HL-60/S4 treated with retinoic acid at 250 ng/mL for 4 days and 3 days (cell line): Measurements from ENCODE around the gene FOXP2.
"Not testable (repeated sequence)": the region's sequence is repeated elsewhere in the genome, so short reads cannot be mapped to it uniquely, and the experiment has no call there.

Source experiments
- in situ Hi-C: fragments of 300-500 bp; cut with MboI; formaldehyde crosslinking; loops from 2 replicates; pipeline ENCODE4 v1.7.0; 2022; ENCODE audit warnings: low sequenced_read_pairs

FOXP2 gene

DNA sequence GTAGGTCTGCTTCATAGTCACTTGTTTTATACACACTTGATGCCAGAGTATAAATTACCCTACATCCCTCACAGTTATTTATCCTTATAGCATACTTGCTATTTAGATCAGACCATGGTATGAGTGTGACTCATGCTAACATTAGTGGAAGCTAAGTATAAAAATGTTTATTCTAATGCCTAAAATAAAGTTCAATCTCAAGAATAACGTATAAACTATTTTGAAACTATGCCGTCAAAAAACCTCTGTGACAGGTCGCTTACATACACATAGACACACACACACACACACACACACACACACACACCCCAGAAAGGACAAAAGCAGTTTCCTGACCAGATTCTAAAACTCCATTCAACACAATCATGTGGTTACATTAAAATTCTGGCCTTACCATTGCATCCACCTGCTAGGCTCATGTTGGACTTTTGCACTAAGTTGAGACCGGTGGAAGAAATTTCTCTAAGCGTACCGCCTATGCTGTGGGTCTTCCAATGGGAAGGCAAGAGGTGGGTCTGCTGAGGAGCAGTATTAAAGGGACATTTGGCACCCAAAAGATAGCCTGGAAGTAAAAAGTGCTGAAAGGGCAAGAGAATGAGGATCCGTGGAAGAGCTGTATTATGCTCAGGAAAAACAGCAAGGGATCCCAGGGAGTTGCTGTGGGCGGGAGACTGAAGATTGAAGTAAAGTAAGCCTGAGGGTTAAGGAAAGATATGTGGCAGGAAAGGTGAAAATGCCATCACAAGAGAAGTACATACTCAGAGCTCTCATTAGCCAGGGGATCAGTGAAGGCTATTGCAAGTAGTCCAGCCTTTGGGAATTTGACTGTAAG, 5.0 kb downstream of the FOXP2 start:
- in situ Hi-C loops = no loop called here

DNA sequence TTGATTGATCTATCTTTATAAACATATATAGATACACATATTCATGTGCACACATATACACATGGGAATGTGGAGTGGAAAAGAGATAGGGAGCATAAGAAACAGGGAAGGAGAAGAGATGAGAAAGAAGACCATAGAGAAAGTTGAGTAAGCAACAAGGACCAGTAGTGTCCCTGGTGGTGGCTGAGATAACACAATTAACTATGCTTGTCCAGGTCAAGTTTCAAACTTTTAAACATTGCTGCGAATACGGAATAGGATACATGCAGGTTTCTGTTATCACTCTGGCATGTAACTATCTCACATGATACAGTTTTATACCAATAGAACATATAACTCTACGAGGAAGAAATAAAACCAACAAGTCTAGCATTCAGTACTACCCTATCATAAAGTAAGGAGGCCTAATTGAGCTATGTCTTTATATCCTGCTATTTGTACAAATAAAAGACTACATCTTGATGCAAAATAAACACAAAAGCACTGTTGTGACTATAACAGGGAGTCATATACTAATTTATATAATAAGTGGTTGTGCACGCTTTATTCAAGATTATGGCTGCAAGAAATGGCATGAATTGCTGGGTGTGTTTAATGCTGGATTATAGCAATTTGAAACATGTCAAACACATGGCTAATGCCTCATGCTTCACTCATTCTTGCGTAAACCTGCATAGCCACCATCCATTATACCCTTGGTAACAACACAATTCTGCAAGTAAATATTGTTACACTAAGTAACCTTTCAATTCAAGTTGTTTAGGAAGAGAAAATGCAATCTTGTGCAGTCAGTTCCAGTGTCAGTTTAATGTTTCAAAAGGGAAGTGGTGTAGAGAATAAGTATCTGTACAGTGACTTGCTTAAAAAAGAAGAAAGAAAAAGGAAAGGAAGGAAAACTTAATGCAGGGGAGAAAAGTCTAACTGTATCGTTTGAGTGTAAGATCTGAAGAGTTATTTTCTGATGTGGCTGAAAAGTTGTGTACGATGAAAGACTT, 8.2 kb downstream of the FOXP2 start:
- in situ Hi-C loops = no loop called here

DNA sequence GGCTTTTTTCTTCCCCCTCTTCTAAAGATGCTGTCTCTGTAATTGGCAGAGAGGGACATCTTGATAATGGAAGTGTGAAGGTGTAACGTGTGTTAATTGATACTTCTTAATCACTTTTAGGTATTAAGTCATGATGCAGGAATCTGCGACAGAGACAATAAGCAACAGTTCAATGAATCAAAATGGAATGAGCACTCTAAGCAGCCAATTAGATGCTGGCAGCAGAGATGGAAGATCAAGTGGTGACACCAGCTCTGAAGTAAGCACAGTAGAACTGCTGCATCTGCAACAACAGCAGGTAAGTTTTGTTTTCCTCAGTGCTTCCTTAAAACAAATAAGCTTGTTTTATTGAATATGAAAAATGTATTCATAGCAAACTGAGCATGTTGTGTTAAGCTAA, 11.8 kb downstream of the FOXP2 start:
- in situ Hi-C loops = no loop called here

DNA sequence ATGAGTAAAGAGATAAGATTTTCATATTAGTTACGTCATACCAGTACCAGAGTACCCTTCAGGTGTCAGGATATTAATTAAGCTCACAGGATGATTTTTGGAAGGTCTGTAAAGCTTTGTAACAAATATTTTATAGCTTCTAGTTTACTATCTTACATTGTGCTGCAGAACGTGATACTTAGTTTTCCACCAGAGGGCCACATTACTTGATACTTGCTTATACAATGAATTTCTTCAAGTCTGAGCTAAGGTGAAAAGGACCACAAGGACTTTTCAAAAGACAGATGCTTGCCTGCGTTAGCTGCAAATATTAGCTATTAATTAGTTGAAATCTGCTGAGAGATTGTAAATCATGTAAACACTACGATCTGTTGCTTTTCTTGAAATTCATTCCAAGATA, 12.2 kb downstream of the FOXP2 start:
- in situ Hi-C loops = no loop called here

DNA sequence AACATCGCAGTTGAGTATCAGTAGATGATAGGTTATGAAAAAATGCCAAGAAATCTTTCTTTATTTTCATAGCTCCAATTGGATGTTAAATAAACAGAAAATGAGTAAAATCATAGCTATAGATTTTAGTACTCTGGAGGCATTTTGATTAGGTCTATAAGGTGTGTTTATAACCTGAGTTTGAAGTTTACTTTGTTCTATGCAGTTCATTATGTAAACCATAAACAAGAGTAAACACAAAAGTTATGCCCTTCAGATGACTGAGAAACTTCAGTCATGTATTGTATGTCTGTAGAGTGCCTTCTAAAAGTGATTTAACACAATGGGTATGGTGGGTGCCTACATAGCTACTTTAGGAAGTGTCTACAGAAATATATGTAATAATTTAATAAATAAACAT, 13.6 kb downstream of the FOXP2 start:
- in situ Hi-C loops = no loop called here

DNA sequence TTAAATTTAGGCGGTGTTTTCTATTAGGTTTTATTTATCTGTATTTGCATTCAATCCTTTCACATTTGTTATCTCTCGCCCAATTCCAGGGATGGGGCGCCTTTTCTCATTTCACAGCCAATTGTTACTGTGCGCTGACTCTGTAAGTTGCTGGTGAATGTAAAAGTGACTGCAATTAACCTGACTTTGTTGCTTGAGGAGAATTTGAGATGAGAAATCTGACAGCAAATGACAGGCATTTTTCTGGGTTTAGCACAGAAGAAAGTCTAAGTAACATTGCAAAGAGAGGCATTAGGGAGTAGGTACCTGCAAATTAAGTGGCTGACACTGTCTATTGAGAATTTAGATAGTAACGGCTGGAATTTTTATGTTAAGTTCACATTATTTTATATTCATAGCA, 16.6 kb downstream of the FOXP2 start:
- in situ Hi-C loops = no loop called here

DNA sequence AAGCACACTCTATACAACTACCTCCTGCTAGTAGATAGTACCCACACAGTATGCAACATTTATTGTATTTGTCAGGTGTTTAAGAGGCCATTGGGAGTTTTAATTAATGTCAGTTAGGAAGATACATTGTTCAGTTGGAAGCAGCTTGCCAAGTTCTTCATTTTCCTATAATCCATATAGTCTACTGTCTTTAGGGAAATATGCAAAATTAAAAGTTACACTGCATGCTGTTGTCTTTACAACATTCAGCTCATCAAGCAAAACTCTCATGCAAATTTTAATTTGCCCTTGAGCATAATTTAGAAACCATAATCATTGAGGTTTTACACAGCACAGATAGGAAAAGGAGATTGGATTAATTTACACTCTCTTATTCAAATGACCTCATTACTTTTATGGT, 17.4 kb downstream of the FOXP2 start:
- in situ Hi-C loops = no loop called here

DNA sequence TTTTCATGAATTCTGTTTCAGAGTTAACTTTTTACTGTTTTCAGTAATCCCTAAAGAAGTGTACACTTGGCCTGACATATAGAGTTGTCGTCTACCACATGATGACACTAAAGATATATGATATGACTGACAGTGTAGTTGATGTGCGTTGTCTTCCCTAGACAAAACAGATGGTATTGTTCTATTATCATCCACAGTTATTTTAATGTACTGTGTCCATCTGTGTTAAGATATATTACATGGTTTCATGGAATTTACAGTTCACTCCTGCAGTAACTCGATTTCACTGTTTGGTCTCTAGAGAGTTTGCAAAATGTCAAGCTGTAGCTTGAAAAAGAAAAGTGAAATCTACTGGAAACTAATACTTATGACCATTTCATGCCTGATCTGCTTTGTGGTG, 18.1 kb downstream of the FOXP2 start:
- in situ Hi-C loops = no loop called here

DNA sequence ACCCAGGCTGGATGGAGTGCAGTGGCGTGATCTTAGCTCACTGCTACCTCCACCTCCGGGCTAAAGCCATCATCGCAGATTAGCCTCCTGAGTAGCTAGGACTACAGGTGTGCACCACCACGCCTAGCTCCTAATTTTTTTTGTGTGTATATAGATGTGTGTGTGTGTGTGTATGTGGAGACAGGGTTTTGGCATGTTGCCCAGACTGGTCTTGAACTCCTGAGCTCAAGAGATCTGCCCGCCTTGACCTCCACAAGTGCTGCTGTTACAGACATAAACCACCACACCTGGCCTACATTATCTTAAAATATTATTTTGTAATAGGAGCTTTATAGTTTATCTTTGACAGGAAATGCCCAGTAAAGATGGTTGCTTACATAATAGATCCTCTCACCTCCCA, 25.0 kb downstream of the FOXP2 start:
- in situ Hi-C loops = no loop called here

DNA sequence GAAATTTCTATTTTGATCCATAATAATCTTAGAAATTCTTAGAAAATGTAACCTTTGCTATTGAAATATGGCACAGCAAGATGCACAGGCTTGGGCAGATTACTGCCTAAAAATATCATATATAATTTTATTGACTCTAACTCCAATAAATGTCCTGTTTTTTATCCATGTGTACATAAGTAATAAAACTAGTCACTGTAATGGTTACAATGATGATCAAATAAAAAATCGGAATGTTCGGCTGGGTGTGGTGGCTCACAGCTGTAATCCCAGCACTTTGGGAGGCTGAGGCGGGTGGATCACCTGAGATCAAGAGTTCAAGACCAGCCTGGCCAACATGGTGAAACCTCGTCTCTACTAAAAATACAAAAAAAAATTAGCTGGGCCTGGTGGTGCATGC, 26.3 kb downstream of the FOXP2 start:
- in situ Hi-C loops = not testable (repeated sequence)

DNA sequence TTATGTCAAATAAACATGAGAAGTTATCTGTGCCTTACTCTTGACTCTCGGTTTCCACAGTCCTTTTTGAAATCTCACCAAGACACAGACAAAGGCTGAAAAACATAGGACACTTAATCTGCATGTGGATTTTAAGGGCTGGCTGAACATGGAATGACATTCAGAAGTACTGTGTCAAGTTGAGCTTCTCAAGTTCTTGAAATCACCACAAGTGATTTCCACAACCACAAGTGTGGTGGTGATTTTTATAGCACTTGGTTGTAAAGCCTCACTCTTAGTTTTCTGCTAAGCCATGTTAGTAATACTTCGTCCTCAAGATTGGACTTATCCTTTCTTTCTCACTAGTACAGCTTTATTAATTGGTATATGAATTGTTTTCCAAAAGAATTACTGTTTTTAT, 29.6 kb downstream of the FOXP2 start:
- in situ Hi-C loops = no loop called here

DNA sequence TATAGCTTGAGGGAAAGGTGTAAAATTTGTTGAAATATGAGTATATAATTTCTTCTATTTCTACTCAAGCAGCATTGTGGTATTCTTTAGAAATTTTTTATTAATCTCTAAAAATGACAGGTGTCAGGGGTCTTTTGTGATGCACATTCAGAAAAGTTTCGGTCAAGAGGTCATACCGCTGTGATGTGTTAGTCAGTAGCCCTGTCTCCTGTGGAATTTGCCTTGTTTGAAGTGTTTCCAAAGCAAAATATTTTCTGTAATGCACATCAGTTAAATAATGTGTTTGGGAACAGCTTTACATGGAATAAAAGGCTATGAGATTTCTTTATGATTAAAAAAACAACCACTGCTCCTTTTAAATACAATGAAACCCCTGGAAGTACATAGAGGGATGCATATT, 35.8 kb downstream of the FOXP2 start:
- in situ Hi-C loops = no loop called here

DNA sequence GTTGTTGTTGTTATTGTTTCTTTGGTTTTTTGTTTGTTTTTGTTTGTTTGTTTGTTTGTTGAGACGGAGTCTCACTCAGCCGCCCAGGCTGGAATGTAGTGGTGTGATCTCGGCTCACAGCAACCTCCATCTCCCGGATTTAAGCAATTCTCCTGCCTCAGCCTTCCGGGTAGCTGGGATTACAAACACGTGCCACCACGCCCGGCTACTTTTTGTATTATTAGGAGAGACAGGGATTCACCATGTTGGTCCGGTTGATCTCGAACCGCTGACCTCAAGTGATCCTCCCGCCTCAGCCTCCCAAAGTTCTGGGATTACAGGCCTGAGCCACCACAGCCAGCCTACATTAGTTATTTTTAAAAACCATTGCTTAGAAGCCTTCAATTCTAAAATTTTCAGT, 45.0 kb downstream of the FOXP2 start:
- in situ Hi-C loops = no loop called here

DNA sequence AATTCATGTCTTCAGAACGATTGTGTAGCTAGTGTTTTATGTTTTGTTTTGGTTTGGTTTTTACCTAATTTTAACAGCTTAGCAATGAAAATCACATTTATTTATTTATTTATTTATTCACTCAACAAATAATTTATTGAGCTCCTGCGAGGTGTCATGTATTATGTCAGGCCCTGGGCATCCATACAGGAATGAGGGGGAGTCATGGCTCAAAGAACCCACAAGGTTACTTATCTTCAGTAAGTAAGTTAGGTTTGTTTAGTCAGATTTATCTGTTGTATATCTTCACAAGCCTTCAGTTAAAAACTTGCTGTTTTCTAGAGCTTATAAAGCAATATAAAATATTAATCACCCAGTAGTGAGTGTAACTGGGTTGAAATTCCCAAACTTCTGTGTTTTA, 45.4 kb downstream of the FOXP2 start:
- in situ Hi-C loops = no loop called here

DNA sequence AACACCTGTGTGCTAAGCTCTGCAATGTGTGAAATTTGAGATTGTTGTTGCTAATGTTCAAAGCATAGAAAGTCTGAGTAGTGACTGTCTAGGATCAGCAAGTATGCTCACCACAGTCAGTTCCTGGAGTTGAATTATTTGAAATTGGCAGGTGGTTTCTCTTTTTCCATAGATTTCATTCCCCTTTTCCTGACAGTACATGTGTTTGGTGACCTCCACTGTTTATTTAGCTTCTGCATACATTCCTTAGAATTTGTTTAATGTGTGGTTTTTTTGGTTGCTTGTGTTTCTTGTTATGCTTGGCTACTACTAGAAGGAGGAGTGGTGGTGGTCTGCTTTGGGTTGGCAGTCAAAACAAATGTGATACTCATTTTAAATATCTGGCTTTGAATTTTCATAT, 52.3 kb downstream of the FOXP2 start:
- in situ Hi-C loops = no loop called here

DNA sequence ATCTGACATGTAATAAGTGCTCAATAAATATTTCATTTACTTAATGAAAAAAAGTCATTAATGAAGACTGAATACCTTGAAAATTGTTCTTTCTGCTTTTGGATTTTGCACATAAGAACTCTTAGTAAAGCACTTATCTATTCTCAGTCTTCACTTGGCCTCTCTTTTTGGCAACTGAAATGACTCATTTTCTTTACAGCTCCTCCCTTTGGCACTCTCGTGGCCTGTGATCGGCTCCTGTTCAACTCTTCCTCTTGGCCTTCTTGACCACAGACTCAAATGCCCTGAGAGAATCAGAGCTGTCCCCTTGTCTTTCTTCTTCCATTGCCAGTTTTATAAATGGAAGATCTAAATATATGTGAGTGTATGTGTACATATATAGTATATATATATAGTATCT, 54.2 kb downstream of the FOXP2 start:
- in situ Hi-C loops = no loop called here

DNA sequence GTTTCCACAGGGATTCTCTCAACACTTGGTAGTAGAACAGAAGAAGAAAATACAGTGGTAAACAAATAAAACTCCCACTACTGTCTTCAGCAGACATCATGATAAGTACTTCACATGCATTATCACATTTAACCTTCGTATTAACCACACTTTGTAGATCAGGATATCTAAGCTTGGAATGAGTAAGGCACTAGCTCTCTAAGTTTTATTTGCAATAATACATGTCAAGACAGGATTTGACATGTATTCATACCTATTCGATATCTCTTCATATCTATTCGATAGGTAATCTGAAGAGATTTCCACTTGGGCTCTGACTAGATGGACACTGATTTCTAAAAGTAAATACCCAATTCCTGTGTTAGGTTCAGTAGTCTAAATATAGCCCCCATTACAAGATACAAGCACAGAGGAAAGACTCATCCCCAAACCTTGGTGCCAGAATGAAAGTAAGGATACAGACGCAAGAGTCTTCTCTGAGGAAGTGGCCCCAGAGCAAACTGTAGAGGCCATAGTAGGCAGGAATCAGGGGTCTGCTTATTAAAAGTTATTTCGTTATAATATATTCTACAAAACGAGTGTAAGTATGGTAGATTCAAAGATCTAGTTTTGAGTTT, 58.4 kb downstream of the FOXP2 start:
- in situ Hi-C loops = no loop called here

DNA sequence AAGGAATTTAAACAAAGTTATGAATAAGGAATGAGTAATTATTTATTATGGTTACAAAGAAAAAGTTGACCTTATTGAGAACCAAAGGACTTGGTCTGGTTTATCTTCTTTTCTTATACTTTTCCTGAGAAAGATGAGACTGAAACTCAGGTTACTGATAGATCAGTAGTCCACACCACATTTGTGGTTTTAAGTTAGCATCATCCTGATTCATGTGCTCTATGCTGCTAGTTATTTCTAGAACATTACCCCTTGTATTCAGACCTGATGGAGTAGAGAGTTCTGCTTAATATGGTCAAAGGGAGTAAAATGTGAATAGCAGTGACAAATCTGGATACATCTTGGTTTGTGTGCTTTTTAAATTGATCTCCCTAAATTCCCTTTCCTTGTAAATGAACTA, 63.8 kb downstream of the FOXP2 start:
- in situ Hi-C loops = no loop called here

DNA sequence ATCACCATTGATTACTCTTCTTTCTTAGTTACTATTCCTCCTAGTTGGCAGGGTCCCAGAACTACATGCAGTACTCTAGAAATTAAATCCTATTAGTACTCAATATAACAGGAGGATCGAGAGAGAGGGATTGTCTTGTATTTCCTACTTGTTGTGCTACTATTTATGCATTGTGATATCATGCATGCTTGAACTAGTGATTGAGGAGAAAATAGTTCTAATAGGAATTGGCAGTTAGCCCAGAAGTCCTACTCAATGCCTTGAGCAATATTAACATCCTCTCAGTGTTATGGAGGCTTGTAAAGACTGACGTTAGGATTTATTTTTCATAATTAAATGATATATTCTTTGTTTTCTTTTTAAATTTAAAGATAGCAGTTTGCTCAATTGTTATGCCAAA, 67.4 kb downstream of the FOXP2 start:
- in situ Hi-C loops = no loop called here

DNA sequence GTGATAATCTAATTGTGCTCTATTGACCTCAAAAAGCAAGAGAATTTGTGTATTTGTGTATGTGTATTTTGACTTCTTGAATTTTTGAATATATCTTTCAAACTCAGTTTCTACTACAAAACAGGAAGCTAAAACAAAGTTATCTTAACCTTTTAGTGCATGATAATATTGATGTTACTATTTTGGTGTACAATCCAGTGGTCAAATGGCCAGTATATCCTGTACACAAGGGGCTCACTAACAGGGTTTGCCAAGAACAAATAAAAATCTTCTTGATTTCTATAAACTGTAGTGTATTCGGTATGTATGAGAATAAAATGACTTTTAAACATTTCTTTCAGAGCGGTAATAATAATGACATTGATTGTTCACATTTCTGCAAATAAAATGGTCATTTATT, 69.6 kb downstream of the FOXP2 start:
- in situ Hi-C loops = no loop called here

DNA sequence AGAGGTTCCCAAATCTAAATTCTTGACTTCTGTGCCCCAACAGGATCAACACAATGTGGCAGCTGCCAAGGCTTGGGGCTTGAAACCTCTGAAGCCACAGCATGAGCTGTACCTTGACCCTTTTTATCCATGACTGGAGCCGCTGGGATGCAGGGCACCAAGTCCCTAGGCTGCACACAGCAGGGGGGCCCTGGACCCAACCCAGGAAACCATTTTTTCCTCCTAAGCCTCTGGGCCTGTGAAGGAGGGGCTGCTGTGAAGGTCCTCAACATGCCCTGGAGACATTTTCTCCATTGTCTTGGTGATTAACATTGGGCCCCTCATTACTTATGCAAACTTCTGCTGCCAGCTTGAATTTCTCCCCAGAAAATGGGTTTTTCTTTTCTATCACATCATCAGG, 72.6 kb downstream of the FOXP2 start:
- in situ Hi-C loops = no loop called here

DNA sequence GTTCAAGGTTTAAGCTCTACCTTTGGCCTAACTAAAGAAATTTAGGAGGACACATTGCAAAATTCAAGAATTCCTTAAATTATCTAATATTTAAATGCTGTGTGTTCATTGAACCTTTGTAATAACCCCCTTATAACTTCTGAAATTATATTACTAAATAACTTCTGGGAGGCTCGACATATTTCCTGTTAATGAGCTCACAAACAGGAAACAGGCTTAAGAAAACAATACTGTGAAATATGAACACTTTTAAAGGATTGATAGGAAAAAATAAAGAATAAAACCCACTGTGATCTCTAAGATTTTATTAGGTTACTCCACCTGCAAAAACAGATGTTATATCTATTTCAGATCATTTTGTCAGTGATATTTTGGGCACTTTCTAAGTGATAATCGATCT, 74.1 kb downstream of the FOXP2 start:
- in situ Hi-C loops = no loop called here
